Astrocyte (in vitro differentiated cells and primary cell): ENCODE measurements around the gene TRIM23.

ENCODE experiments used
- EZH2 ChIP-seq: IDR thresholded peaks from 2 replicates; pipeline ENCODE4 v1.6.1; 2012; ENCODE audit warnings: mild to moderate bottlenecking, low read length, inconsistent platforms; ENCODE audit not compliant: insufficient read depth
- TF ChIP-seq, protein P1 (sequence below): IDR thresholded peaks from 2 replicates; pipeline ENCODE4 v1.5.1; 2011; ENCODE audit warnings: low read depth, mild to moderate bottlenecking, inconsistent platforms, low read length, moderate library complexity; ENCODE audit not compliant: insufficient read depth

DNA sequence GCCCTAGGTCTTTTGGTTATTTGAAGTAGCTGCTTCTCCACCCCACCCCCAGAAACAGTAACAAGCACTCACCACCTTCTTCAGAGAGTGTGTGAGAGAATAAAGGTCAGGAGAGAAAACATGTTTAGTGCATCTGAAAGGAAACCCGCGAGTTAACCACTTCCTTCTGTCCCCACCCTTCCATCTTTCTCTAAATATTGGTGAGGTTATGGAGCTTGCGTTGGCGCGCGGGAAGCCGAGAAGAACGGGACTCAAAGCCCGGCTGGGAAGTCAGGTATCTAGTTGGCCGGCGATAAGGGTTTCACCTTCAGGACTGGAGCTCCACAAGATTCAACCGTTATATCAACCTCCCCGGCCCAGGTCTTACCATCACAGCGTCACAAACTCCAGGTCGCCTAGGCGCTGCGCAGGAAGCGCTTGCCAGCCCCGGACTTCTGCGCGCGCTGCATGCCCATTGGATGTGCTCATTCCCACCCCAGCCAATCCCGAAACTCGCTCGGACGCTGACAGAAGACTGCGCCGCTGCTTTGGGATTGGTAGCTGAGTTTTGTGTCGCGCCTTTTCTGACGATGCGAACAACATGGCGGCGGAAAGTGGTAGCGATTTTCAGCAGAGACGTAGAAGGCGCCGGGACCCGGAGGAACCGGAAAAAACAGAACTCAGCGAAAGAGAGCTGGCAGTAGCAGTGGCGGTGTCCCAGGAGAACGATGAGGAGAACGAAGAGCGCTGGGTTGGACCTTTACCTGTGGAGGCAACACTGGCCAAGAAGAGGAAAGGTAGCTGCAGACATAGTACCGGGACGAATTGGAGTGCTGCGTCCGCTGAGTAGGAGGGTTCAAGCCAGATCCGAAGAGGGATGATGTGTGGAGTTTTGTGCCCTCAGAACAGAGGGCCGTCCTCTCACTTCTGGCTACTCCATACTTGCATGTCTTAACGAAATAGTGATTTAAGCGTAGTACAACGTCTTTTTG lies 61.1 kb downstream of the TRIM23 start, which contains the start of the genes CENPK and PPWD1:
- TF ChIP-seq, protein P1, sequence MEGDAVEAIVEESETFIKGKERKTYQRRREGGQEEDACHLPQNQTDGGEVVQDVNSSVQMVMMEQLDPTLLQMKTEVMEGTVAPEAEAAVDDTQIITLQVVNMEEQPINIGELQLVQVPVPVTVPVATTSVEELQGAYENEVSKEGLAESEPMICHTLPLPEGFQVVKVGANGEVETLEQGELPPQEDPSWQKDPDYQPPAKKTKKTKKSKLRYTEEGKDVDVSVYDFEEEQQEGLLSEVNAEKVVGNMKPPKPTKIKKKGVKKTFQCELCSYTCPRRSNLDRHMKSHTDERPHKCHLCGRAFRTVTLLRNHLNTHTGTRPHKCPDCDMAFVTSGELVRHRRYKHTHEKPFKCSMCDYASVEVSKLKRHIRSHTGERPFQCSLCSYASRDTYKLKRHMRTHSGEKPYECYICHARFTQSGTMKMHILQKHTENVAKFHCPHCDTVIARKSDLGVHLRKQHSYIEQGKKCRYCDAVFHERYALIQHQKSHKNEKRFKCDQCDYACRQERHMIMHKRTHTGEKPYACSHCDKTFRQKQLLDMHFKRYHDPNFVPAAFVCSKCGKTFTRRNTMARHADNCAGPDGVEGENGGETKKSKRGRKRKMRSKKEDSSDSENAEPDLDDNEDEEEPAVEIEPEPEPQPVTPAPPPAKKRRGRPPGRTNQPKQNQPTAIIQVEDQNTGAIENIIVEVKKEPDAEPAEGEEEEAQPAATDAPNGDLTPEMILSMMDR, result no peak
- TF ChIP-seq EZH2, result no peak
